Measurements from ENCODE around the gene CUX1.
"Not testable (repeated sequence)": the region's sequence is repeated elsewhere in the genome, so short reads cannot be mapped to it uniquely, and the experiment has no call there.

The CUX1 gene, protein sequence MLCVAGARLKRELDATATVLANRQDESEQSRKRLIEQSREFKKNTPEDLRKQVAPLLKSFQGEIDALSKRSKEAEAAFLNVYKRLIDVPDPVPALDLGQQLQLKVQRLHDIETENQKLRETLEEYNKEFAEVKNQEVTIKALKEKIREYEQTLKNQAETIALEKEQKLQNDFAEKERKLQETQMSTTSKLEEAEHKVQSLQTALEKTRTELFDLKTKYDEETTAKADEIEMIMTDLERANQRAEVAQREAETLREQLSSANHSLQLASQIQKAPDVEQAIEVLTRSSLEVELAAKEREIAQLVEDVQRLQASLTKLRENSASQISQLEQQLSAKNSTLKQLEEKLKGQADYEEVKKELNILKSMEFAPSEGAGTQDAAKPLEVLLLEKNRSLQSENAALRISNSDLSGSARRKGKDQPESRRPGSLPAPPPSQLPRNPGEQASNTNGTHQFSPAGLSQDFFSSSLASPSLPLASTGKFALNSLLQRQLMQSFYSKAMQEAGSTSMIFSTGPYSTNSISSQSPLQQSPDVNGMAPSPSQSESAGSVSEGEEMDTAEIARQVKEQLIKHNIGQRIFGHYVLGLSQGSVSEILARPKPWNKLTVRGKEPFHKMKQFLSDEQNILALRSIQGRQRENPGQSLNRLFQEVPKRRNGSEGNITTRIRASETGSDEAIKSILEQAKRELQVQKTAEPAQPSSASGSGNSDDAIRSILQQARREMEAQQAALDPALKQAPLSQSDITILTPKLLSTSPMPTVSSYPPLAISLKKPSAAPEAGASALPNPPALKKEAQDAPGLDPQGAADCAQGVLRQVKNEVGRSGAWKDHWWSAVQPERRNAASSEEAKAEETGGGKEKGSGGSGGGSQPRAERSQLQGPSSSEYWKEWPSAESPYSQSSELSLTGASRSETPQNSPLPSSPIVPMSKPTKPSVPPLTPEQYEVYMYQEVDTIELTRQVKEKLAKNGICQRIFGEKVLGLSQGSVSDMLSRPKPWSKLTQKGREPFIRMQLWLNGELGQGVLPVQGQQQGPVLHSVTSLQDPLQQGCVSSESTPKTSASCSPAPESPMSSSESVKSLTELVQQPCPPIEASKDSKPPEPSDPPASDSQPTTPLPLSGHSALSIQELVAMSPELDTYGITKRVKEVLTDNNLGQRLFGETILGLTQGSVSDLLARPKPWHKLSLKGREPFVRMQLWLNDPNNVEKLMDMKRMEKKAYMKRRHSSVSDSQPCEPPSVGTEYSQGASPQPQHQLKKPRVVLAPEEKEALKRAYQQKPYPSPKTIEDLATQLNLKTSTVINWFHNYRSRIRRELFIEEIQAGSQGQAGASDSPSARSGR (N-terminal part only)

GRCh38 chr7:101817471-101818286 lies at the start of gene CUX1:
TSS of gene CUX1 (plus strand) at chr7:101817626. CDS start at chr7:101817640, 14 bp downstream.
- no peak for DNase-seq

- no peak for DNase-seq
Observed at GRCh38 chr7:101768280-101768679, 49.1 kb upstream of the CUX1 start.

GRCh38 chr7:101770466-101770865 lies 47.0 kb upstream of the CUX1 start:
- no peak for DNase-seq

- no peak for DNase-seq
Observed at GRCh38 chr7:101772508-101773211, 44.8 kb upstream of the CUX1 start.

DNA sequence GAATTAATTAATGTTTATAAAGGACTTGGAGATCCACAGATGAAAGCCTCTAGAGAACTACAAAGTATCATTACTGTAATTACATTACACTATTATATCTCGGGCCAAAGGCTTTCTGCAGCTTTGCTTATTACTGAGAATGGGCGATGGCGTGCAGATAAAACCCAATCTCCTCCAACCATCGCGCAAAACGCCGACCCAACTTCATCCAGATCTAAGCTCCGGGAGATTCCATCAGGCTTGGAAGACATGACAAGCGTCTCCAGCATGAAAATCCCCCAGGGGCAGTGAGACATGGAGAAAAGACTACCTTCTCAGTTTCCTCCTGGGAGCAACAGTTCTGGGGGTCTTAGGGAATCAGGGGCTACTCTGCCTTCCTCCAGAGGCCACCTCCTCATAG lies 42.2 kb upstream of the CUX1 start:
- no peak for DNase-seq

DNA sequence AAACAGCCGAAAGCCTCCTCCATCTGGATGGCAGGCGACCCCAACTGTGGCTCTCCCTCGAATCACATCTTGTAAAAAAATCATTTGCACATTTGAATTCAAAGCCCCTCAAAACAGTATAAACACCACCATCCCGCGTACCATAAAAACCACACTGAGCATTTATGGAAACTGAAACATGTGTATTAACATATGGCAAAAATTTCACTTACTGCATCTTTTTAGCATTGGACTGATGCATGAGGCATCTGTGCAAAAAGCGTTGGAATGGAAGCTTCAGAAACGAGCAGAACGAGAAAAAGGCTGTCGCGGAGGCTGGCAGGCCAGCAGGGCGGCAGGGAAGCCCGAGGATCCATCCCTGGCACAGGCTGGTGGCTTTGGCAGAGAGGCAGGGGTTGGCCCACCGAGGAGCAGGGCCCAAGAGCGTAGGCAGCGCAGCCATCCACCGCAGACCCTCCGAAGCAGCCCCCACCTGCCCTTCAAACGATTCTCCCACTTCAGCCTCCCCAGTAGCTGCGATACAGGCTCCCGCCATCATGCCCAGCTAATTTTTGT lies 39.3 kb upstream of the CUX1 start:
- no peak for DNase-seq

DNA sequence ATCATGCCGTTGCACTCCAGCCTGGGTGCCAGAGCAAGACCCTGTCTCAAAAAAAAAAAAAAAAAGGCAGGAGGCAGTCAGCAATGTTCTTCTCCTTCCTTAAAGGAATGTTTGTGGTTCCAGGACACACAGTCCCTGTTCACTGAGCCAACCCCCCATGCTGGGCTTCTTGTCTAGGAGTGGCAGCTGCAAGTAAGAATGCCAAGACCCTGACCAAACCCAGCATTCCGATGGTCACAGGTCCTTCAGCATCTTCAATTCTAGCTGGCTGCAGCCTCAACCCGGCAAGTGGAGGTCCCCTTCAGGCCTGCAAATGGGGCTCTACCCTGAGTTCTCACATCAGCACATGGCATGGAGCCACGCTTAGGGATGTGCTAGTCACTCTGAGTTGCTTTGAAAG lies 38.2 kb upstream of the CUX1 start:
- DNase-seq, result no peak

DNA sequence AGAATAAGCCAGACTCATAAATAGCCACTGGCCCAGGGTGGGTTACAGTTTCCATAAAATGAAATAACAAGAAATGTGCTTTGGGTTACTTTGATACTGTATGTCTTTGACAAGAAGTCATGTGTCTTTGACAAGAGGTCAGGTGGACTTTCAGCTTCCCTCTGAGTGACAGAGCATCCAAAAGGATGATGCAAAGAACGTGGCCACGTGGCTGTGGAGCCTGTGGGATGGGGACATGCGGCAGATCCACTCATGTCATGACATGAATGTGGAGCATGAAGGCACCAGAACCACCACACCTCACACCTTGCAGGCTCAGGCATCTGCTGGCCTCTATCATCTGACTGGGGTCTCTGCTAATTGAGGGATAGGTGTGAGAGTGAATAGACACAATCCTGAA lies 37.1 kb upstream of the CUX1 start:
- DNase-seq, result no peak

GRCh38 chr7:101781439-101781838 lies 36.0 kb upstream of the CUX1 start:
- DNase-seq, result no peak

DNA sequence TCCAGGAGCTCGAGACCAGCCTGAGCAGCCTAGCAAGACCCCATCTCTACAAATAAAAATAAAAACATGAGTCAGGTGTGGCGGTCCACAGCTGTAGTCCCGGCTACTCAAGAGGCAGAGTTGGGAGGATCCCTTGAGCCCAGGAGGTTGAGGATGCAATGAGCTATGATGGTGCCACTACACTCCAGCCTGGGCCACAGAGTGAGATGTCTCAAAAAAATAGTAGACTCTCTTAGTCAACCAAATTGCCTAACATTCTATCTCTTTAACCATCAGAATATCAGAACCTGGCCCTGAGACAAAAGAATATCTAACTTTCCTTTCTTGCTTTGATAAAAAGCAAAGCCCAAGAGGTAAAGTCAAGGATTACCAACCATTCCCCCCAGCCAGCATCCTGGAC lies 35.0 kb upstream of the CUX1 start:
- DNase-seq, result no peak

GRCh38 chr7:101782896-101783295 lies 34.5 kb upstream of the CUX1 start:
- no peak for DNase-seq

GRCh38 chr7:101783381-101784181 lies 33.8 kb upstream of the CUX1 start:
- no peak for DNase-seq

DNA sequence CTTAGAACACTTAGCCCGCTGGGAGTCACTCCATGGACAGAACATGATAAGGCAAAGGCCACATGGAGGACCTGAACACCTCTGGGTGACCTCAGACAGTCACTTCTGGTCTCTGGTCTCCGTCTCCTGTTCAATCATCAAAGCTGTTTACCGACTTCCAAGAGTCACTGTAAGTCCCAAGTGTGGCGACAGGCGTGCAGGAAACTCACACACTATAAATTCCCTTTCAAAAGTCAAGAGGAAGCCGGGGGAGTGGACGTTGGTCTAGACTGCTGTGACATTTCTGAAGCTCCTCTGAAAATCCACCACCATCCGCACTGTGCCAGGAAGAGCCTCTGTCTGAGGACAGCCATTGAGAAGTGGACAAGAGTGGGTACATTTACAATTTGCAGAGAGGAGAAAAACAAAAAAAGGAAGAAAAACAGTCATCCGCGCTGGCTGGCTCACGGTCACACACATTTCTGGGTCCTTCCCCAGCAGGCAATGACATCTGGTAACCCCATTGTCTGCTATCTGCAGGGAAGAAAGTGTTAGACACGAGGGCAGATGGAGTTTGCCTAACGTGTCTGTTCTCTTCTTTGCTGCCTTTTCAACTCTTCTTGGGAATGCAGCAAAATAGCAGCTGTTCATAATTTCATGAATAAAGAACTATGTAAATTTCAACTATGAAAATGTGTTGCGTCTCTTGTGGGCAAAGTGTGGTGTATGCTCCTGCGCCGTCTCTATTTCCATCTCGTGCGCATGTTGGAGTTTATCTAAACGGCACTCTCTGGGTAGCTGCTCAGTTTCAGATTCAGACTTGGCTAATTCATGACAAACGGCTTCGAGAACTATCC lies 32.9 kb upstream of the CUX1 start:
- DNase-seq, result no peak

GRCh38 chr7:101787864-101788263 lies 29.6 kb upstream of the CUX1 start:
- DNase-seq, result no peak

DNA sequence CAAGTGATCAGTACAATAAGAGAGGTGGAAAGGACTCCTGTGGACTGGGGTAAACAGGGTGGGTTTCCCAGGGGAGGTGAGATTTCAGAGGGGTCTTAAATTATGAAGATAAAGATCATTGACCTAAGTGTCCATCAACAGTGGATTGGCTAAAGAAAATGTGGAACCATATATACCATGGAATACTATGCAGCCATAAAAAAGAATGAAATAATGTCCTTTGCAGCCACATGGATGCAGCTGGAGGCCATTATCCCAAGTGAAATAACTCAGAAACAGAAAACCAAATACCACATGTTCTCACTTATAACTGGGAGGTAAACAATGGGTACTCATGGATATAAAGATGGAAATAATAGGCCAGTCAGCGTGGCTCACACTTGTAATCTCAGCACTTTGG lies 28.9 kb upstream of the CUX1 start:
- no peak for DNase-seq

GRCh38 chr7:101790566-101791293 lies 26.7 kb upstream of the CUX1 start:
- DNase-seq, result no peak

- DNase-seq, result peak; percentile 58
Observed at GRCh38 chr7:101792051-101792681, 25.3 kb upstream of the CUX1 start.

GRCh38 chr7:101792682-101793071 lies 24.7 kb upstream of the CUX1 start:
- not testable (repeated sequence) for DNase-seq

All from right forelimb (tissue), 1 donor.